ENCODE results near the gene ZNF445.
A peak's percentile ranks its signal among the peaks of the same experiment; 100 is the strongest.
"Not testable (repeated sequence)": the region's sequence is repeated elsewhere in the genome, so short reads cannot be mapped to it uniquely, and the experiment has no call there.

Gene ZNF445

GRCh38 chr3:44477312-44478030, at the start of gene ZNF445:
Gene ZNF445 (minus strand): TSS chr3:44477670. CDS start chr3:44455549, 22,121 bp downstream.
- peak; percentile 82 to 83 for DNase-seq

GRCh38 chr3:44525060-44525459, 47.6 kb upstream of the ZNF445 start:
- DNase-seq = no peak

- DNase-seq = no peak
These were observed 45.0 kb upstream of the ZNF445 start for GRCh38 chr3:44522494-44522933.

- DNase-seq = no peak
These were observed 44.3 kb upstream of the ZNF445 start for GRCh38 chr3:44521721-44522120.

- DNase-seq = no peak
These were observed 41.3 kb upstream of the ZNF445 start for GRCh38 chr3:44518782-44519156.

GRCh38 chr3:44516230-44516629, 38.8 kb upstream of the ZNF445 start:
- DNase-seq = no peak

- no peak for DNase-seq
These were observed 36.0 kb upstream of the ZNF445 start for GRCh38 chr3:44513513-44513912.

- DNase-seq = no peak
These were observed 33.7 kb upstream of the ZNF445 start for GRCh38 chr3:44511238-44511566.

- DNase-seq = peak in 1 of 2 donors; percentile 17
These were observed 32.5 kb upstream of the ZNF445 start for GRCh38 chr3:44510000-44510368.

- no peak for DNase-seq
These were observed 32.0 kb upstream of the ZNF445 start for GRCh38 chr3:44509393-44509921.

GRCh38 chr3:44506961-44507360, 29.5 kb upstream of the ZNF445 start:
- no peak for DNase-seq

- DNase-seq = no peak
These were observed 29.1 kb upstream of the ZNF445 start for GRCh38 chr3:44506556-44506955.

GRCh38 chr3:44504566-44504965, 27.1 kb upstream of the ZNF445 start:
- DNase-seq = no peak

- DNase-seq = not testable (repeated sequence)
These were observed 25.7 kb upstream of the ZNF445 start for GRCh38 chr3:44503178-44503577.

- no peak for DNase-seq
These were observed 24.5 kb upstream of the ZNF445 start for GRCh38 chr3:44501971-44502370.

- DNase-seq = not testable (repeated sequence)
These were observed 22.4 kb upstream of the ZNF445 start for GRCh38 chr3:44499899-44500168.

- no peak for DNase-seq
These were observed 21.9 kb upstream of the ZNF445 start for GRCh38 chr3:44499149-44499898.

GRCh38 chr3:44495636-44496415, 18.4 kb upstream of the ZNF445 start:
- DNase-seq = no peak

- no peak for DNase-seq
These were observed 15.0 kb upstream of the ZNF445 start for GRCh38 chr3:44492496-44492895.

- no peak for DNase-seq
These were observed 5.3 kb upstream of the ZNF445 start for GRCh38 chr3:44482721-44483120.

GRCh38 chr3:44478606-44479094, 1.2 kb upstream of the ZNF445 start:
- no peak for DNase-seq

GRCh38 chr3:44478055-44478468, 592 bp upstream of the ZNF445 start:
- DNase-seq = no peak

GRCh38 chr3:44476963-44477311, 533 bp downstream of the ZNF445 start:
- no peak for DNase-seq

GRCh38 chr3:44476181-44476611, 1.3 kb downstream of the ZNF445 start:
- DNase-seq = no peak

All from CD4-positive, alpha-beta T cell treated with Interleukin-1 beta for 1 hour (primary cell).